A172 (cell line): ENCODE results near the gene S1PR3. TPM values are rescaled to one million over a fixed set of nuclear protein-coding genes. Genes with fewer than 3 reads are reported as not detected.

Source experiments
- DNase-seq: peaks from one replicate; pipeline ENCODE4 v3.0.0-alpha.2; 2015; ENCODE audit warnings: low spot score
- total RNA-seq: library from RNA; depleted of rRNA; stranded (reverse); fragments of >200 nt; shearing (Covaris generic); gene quantifications from 2 replicates; pipeline ENCODE4 v1.2.3, GENCODE V29; 2014

Gene S1PR3
- total RNA-seq, 1 experiment from 2014 or later: 6.3 TPM

GRCh38 chr9:89008744-89009545 lies 17.7 kb downstream of the S1PR3 start:
- no peak for DNase-seq

DNA sequence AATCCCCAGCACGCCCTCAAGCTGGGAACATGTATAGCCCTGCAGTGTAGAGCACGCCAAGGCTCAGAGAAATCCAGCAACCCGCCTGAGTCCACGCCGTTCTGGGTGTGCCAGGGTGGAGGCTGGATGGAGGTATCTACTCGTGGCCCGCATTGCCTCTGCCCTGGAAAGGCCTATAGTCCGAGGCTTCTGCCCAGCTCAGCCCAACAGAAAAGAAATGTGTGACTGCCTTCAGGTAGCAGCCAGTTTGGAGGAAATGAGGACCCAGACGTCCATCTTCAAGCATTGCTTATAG lies 18.2 kb downstream of the S1PR3 start:
- no peak for DNase-seq

DNA sequence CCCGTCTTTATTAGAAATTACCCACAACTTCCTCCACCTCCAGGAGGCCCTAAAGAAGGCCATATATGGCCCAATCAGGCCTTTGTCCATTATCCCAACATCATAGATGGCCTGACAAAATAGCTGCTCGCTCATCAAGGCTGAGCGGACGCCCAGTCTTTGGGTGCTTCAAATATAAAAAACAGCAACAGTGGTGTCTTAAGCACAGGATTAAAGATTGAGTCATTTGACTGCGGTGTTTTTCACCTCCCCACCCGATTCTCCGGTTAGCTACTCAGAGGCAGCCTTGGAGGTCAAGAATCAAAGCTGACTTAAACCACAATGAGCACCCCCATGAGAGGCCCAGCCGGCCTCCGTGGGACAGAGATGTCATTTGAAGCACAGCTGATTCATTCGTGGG lies 18.8 kb downstream of the S1PR3 start:
- no peak for DNase-seq

DNA sequence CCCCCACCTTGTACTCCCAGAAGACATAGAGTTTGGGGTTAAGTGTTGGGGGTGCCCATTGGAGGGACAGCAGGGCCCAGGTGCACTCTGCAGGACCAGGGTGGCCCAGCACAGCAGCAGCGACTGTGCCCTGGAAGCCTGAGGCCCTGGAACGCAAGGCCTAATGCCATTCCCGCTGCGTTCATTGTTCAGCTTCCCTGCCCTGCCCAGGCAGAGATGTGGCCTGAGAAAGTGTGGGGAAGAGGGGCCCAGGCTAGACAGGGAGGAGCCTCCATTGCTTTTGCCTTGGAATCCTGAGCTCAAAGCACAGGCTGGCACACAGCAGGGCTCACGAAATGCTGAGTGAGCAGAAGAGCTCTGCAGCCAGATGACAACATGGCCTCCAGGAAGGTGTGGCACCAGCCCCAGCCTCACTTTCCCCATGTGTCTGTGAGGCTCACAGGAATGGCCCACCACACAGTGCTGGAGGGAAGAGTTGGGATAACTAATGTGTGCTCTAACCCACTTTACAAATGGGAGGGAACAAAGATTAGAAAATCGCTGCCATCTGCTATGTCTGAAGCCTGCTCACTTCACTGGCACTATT lies 19.4 kb downstream of the S1PR3 start:
- DNase-seq: no peak

GRCh38 chr9:89011683-89012082 lies 20.4 kb downstream of the S1PR3 start:
- DNase-seq: no peak

DNA sequence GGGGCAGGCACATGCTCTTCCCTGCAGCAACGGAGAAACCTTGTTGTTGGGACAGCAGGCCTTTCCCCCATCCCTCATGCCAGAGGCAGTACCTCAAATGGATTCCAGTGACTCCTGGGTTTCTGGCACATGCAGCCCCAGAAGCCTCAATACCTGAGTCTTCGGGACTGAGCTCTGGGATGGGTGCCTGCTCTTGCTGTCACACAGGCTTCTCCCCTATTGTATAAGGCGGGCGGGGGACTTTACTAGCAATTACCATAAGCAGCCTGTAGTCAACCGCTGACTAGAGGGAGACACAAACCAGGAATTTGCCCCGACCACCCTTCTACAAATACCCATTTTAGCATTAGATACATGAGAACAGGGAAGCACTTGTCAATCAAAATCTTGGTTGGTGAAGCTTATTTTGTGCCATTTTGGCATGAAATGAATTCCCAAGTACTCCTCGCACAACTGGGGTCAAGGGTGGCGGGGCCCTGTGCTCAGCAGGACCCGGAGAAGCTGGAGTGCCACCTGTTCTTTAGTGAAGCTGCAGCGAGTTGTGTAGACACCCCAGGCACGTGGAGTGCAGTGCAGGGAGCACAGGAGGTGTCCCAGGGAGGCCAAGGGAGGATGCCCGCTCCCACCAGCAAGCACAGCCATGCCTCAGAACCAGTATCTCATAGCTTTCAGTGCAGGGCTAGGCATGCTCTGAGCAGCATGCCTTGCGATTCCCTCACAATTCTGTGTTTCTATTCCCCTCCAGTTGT lies 21.2 kb downstream of the S1PR3 start:
- no peak for DNase-seq

GRCh38 chr9:89013660-89014059 lies 22.4 kb downstream of the S1PR3 start:
- no peak for DNase-seq

- no peak for DNase-seq
Observed at GRCh38 chr9:89014153-89014552, 22.9 kb downstream of the S1PR3 start.

- no peak for DNase-seq
Observed at GRCh38 chr9:89015336-89015735, 24.1 kb downstream of the S1PR3 start.

- peak; percentile 16 for DNase-seq
Observed at GRCh38 chr9:89020754-89021153, 29.5 kb downstream of the S1PR3 start.

DNA sequence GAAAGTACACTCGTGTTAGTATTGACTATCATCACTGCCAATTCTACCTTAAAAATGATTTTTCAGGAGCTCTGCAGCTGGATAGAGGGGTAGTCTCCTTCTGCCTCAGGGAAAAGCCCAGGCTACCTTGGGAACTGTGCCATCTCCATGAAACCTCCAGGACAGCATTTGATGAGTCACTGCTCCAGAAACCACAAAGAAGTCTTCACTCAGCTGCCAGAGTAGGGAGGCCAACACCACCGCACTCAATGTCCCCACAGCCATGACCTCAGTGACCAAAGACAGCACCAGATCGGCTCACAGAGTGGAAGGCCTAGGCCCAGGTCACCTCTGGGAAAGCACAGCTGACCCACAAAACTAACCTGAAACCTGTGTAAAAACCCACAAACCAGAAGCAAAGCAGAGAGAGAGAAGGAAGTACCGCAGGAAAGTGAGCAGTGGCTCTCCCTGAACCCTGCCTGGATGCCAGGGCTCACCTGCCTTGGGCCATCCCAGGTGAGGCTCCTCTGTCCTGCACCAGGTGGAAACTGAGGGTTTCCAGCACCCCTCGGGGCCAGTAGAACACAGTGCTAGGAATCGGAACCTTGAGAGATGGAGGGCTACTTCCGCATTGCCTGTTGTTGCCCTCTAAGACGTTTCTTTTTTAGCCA lies 30.0 kb downstream of the S1PR3 start:
- DNase-seq: peak; percentile 95

DNA sequence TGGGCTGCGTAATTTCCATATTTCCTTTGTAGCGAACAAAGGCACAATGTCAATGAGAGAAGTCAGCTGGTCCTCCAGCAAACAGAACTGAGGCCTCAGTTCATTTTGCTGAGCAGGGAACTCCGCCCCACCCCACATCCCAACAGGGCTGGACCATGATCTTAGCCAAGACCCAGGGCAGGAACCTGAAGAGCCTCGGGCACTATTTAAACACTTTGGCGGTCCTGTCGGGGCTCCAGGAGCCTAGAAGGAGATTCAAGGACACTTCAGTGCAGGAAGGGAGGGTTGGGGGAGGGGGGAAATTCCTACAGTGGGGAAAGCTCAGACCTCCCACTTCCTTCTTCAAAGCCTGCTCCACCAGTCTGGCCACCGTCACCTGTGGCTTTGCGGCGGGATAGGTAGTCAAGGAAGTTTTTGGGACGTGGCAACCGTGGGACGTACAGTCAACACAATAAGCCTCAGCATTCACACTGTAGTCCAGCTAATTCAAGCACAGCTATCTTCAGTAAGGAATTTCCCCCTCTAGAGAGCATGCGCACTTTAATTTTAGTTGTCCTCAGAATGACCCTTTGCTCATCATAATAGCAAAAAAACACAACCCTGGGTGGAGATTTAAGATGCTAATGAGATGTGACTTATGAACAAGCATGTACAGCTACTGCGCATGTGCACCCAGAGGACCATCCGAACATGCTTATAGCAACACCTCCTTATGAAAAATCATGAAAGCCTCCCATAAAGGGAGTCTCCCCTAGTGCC lies 30.9 kb downstream of the S1PR3 start:
- DNase-seq: no peak

GRCh38 chr9:89022902-89023301 lies 31.6 kb downstream of the S1PR3 start:
- DNase-seq: peak; percentile 41

DNA sequence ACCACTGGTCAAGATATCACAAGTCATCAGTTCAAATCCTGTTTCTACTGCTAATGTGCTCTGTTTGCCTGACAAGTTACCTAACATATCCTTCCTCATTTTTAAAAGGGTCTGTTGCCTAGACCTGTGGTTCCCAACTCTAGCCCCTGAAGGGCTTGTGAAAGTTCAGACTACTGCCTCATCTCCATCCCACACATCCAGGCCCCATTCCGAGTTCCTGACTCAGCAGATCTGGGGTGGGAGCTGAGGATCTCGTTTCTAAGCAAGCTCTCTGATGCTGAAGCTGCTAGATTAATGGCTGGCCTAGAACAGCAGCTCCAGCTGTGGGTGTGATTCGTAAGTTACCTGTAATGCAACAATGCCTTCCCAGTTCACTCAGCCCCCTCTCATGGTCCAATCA lies 32.5 kb downstream of the S1PR3 start:
- no peak for DNase-seq

GRCh38 chr9:89024727-89025126 lies 33.5 kb downstream of the S1PR3 start:
- DNase-seq: no peak

GRCh38 chr9:89025553-89025952 lies 34.3 kb downstream of the S1PR3 start:
- DNase-seq: no peak

GRCh38 chr9:89026876-89027275 lies 35.6 kb downstream of the S1PR3 start:
- DNase-seq: no peak

GRCh38 chr9:89029788-89030187 lies 38.5 kb downstream of the S1PR3 start:
- DNase-seq: no peak

GRCh38 chr9:89032173-89032572 lies 40.9 kb downstream of the S1PR3 start:
- no peak for DNase-seq

GRCh38 chr9:89032661-89033060 lies 41.4 kb downstream of the S1PR3 start:
- DNase-seq: no peak

DNA sequence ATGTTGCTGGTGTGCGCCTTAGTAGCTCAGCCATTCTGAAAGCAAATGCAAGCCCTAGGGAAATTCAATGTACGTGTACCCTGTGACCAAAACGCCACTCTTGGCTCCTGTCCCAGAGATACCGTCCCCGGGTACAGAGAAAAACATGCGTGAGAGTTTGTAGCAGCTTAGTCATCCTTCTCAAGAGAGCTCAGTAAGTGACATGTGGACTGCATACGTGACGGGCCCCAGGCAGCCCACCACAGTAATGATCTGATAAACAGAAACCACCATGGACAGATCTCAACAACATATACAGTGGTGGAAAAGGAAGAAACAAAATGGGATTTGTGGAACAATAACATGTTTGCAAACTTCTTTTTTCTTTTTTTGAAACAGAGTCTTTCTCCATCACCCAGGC lies 45.1 kb downstream of the S1PR3 start:
- no peak for DNase-seq

DNA sequence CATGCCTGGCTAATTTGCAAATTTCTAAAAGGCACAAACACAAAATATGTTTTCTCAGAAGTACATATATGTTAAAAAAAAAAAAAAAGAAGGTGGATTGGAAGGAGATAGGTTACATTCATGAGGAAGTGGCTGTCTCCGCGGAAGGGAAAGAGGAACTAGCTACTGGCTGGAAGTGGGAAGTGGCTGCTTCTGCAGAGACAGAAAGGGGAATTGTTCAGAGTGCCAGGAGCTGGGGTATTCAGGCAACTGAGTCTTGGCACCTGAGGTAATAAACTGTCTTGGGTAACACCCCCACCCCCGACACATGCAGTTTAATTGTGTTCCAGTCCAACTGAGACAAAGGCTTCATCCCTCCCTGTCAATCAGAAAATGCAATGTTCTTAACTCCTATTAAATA lies 45.6 kb downstream of the S1PR3 start:
- DNase-seq: no peak
